Muscle of leg (tissue), 11 donors: ENCODE data around the gene ABLIM1. TPM values are rescaled to one million over a fixed set of nuclear protein-coding genes. Genes with fewer than 3 reads are reported as not detected.

Source experiments
- DNase-seq: peaks from one replicate; pipeline ENCODE4 v3.0.0; 2013
- H3K27ac ChIP-seq: one replicate; pipeline ENCODE4 v1.5.1; 2013; ENCODE audit warnings: mild to moderate bottlenecking, low read length, control low read depth
- H3K27me3 ChIP-seq: one replicate; pipeline ENCODE4 v1.6.1; 2013; ENCODE audit warnings: low read length; ENCODE audit not compliant: control insufficient read depth, insufficient read depth
- H3K36me3 ChIP-seq: one replicate; pipeline ENCODE4 v1.6.1; 2013; ENCODE audit warnings: low read length; ENCODE audit not compliant: control insufficient read depth, insufficient read depth
- H3K4me1 ChIP-seq: one replicate; pipeline ENCODE4 v1.6.1; 2013; ENCODE audit warnings: low read length; ENCODE audit not compliant: control insufficient read depth, insufficient read depth
- H3K4me3 ChIP-seq: one replicate; pipeline ENCODE4 v1.5.1; 2013; ENCODE audit warnings: low read length, control low read depth
- H3K9me3 ChIP-seq: replicated peaks from 2 replicates; pipeline ENCODE4 v1.6.1; 2013; ENCODE audit warnings: low read depth, low read length; ENCODE audit not compliant: control insufficient read depth
- WGBS: methylation state at CpG from one replicate; pipeline ENCODE4 v1.1.5; 2013; ENCODE audit warnings: missing lambda C conversion rate; ENCODE audit not compliant: insufficient coverage; 5-methylcytosine and 5-hydroxymethylcytosine counted together
- polyA plus RNA-seq, 8 donors: library from polyadenylated mRNA; unstranded; fragments of 120-200 nt; gene quantifications; one replicate each; pipeline versions ENCODE4 v1.2.1 to v1.2.3, GENCODE V29; 2013; ENCODE audit warnings: inconsistent platforms in 1 of 8, low replicate concordance in 1 of 8; ENCODE audit not compliant: insufficient read length in 8 of 8, insufficient read depth in 1 of 8
- total RNA-seq: library from RNA; stranded (reverse); fragments of 120-200 nt; gene quantifications from one replicate; pipeline ENCODE4 v1.2.4, GENCODE V29; 2013

ABLIM1 gene
- total and polyA plus RNA-seq, 9 donors = 27.7 to 62.7 (median 46.2) TPM

GRCh38 chr10:114487815-114488536 lies 170.1 kb downstream of the ABLIM1 start:
- DNase-seq = no peak
- WGBS = 79% methylated on average over 7 of the region's 9 CpGs
- Histone ChIP-seq H3K4me3 (no peak overlapping the region), H3K27me3 (no peaks in the 10 kb centered on the region), H3K36me3 (peaks cover 23% of the 10 kb centered on the region), H3K27ac (no peak overlapping the region), H3K9me3 (peaks cover 3% of the 10 kb centered on the region), H3K4me1 (peaks cover 23% of the 10 kb centered on the region)

GRCh38 chr10:114486938-114487814 lies 170.9 kb downstream of the ABLIM1 start:
- Histone ChIP-seq H3K4me1 (peaks cover 19% of the 10 kb centered on the region), H3K27ac (no peak overlapping the region), H3K36me3 (peaks cover 23% of the 10 kb centered on the region)

GRCh38 chr10:114485696-114486400 lies 172.2 kb downstream of the ABLIM1 start:
- H3K9me3 ChIP-seq = peaks cover 3% of the 10 kb centered on the region
- no peak overlapping the region for H3K4me3 ChIP-seq
- H3K4me1 ChIP-seq = peaks cover 9% of the 10 kb centered on the region
- H3K36me3 ChIP-seq = peaks cover 23% of the 10 kb centered on the region
- DNase-seq = peak; percentile 83
- no CpG with 5 or more reads among the region's 5 CpGs for WGBS
- peak overlapping the region; percentile 57 for H3K27ac ChIP-seq
- H3K27me3 ChIP-seq = no peaks in the 10 kb centered on the region

More at GRCh38 chr10:114486938-114487814, 170.9 kb downstream of the ABLIM1 start:
- Histone ChIP-seq H3K27me3 (no peaks in the 10 kb centered on the region), H3K4me3 (no peak overlapping the region), H3K9me3 (peaks cover 3% of the 10 kb centered on the region)
- no peak for DNase-seq
- WGBS = 100% methylated on average over 2 of the region's 10 CpGs

- WGBS = 83% methylated on average over 4 of the region's 6 CpGs
- H3K36me3 ChIP-seq = peaks cover 17% of the 10 kb centered on the region
- no peak overlapping the region for H3K27ac ChIP-seq
- DNase-seq = no peak
- peaks cover 5% of the 10 kb centered on the region for H3K4me1 ChIP-seq
- peaks cover 3% of the 10 kb centered on the region for H3K9me3 ChIP-seq
- no peak overlapping the region for H3K4me3 ChIP-seq
- no peaks in the 10 kb centered on the region for H3K27me3 ChIP-seq
These were observed 174.5 kb downstream of the ABLIM1 start for GRCh38 chr10:114483575-114483974.

- H3K27me3 ChIP-seq = no peaks in the 10 kb centered on the region
- no peak overlapping the region for H3K4me3 ChIP-seq
- peak; percentile 81 for DNase-seq
- peaks cover 3% of the 10 kb centered on the region for H3K9me3 ChIP-seq
- peaks cover 17% of the 10 kb centered on the region for H3K36me3 ChIP-seq
- peaks cover 5% of the 10 kb centered on the region for H3K4me1 ChIP-seq
- peak overlapping the region; percentile 3 for H3K27ac ChIP-seq
- 25% methylated on average over 2 of the region's 6 CpGs for WGBS
These were observed 175.4 kb downstream of the ABLIM1 start for GRCh38 chr10:114482480-114483304.

GRCh38 chr10:114481055-114481454 lies 177.0 kb downstream of the ABLIM1 start:
- H3K9me3 ChIP-seq = peaks cover 3% of the 10 kb centered on the region
- H3K4me1 ChIP-seq = peaks cover 13% of the 10 kb centered on the region
- WGBS = 93% methylated on average over 2 of the region's 3 CpGs
- DNase-seq = no peak
- H3K36me3 ChIP-seq = peaks cover 10% of the 10 kb centered on the region
- no peak overlapping the region for H3K27ac ChIP-seq
- H3K4me3 ChIP-seq = no peak overlapping the region
- H3K27me3 ChIP-seq = no peaks in the 10 kb centered on the region

GRCh38 chr10:114479836-114480235 lies 178.2 kb downstream of the ABLIM1 start:
- Histone ChIP-seq H3K27me3 (no peaks in the 10 kb centered on the region), H3K4me3 (no peak overlapping the region), H3K9me3 (no peaks in the 10 kb centered on the region), H3K4me1 (peaks cover 15% of the 10 kb centered on the region), H3K27ac (no peak overlapping the region), H3K36me3 (peaks cover 2% of the 10 kb centered on the region)
- WGBS = no CpG with 5 or more reads among the region's 1 CpG
- no peak for DNase-seq

- 33% methylated on average over 6 of the region's 6 CpGs for WGBS
- peaks cover 15% of the 10 kb centered on the region for H3K4me1 ChIP-seq
These were observed 178.8 kb downstream of the ABLIM1 start for GRCh38 chr10:114479307-114479706.

GRCh38 chr10:114478281-114478680 lies 179.8 kb downstream of the ABLIM1 start:
- no CpG with 5 or more reads among the region's 2 CpGs for WGBS
- no peak for DNase-seq
- peaks cover 15% of the 10 kb centered on the region for H3K4me1 ChIP-seq

More at GRCh38 chr10:114479307-114479706, 178.8 kb downstream of the ABLIM1 start:
- Histone ChIP-seq H3K4me3 (no peak overlapping the region), H3K9me3 (no peaks in the 10 kb centered on the region), H3K36me3 (no peaks in the 10 kb centered on the region), H3K27ac (no peak overlapping the region), H3K27me3 (no peaks in the 10 kb centered on the region)
- DNase-seq = peak; percentile 39

More at GRCh38 chr10:114478281-114478680, 179.8 kb downstream of the ABLIM1 start:
- Histone ChIP-seq H3K4me3 (no peak overlapping the region), H3K9me3 (no peaks in the 10 kb centered on the region), H3K36me3 (no peaks in the 10 kb centered on the region), H3K27me3 (no peaks in the 10 kb centered on the region), H3K27ac (no peak overlapping the region)
